Neural progenitor cell (in vitro differentiated cells): ENCODE measurements around the gene GMIP.
"Not testable (repeated sequence)": the region's sequence is repeated elsewhere in the genome, so short reads cannot be mapped to it uniquely, and the experiment has no call there.

ENCODE experiments used
- CTCF ChIP-seq: fragments of 200-600 bp; sonication (generic); IDR thresholded peaks from 2 replicates; pipeline ENCODE4 v1.5.1; 2017; ENCODE audit warnings: antibody characterized with exemption, mild to moderate bottlenecking
- EZH2 ChIP-seq: fragments of 200-600 bp; sonication (generic); IDR thresholded peaks from 2 replicates; pipeline ENCODE4 v1.6.1; 2017; ENCODE audit warnings: antibody characterized with exemption, mild to moderate bottlenecking, moderate library complexity
- EZH2phosphoT487 ChIP-seq: fragments of 200-600 bp; sonication (generic); IDR thresholded peaks from 2 replicates; pipeline ENCODE4 v1.6.1; 2017; ENCODE audit warnings: antibody characterized with exemption

- not testable (repeated sequence) for TF ChIP-seq EZH2phosphoT487, CTCF, EZH2
These were observed 45.6 kb upstream of the GMIP start for GRCh38 chr19:19689023-19689422.
